ENCODE measurements around the gene IGFBP2. TPM values are rescaled to one million over a fixed set of nuclear protein-coding genes. Genes with fewer than 3 reads are reported as not detected.

Gene IGFBP2
- total and polyA plus RNA-seq, 2 of the 13 experiments (the other 11 are each of a cell fraction or from before 2014, with no cell fraction given): 2.0 to 5.8 TPM

DNA sequence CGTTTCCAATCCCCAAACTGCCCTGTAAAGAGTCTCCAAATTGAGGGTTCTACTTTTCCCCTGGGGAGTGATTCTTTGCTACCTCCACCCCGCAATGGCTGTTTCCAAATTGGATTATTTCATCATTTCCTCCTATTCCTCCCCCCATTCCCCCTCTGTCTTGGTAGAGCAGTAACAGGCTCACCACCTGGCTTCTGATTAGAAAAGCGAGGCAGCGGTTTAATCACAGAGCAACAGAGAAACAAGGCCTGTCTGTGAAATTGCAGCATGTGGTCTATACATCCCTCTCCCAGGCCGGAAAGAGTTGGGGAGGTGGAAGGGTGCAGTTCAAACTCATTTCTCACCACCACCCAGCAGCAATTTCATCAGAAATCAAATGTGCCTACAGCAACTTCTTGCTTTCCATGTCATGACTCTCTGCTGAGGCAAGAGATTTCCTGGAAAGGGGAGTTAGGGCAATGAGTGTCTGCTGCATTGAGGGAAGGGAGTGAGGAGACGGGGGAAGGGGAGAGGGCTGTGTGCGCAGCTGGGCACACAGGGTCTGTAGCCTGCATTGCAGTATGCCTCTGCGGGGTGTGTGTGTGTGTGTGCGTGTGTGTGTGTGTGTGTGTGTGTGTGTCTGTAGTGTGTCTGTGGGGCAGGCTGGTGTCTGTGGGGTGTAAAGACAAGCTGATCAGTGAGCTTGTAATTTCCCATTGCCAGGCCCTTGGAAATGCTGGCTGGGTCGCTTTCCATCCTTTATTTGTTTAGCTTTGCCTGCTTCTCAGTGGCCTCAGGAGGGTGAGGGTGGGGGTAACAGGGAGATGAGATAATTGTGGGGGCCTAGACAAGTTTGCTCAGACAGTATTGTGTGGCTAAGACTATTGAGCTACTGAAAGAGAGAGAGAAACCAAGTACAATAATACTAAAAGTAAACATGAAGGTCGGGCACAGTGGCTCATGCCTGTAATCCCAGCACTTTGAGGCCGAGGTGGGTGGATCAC is 13.5 kb upstream of the IGFBP2 start (continued):
- TF ChIP-seq, protein P1, sequence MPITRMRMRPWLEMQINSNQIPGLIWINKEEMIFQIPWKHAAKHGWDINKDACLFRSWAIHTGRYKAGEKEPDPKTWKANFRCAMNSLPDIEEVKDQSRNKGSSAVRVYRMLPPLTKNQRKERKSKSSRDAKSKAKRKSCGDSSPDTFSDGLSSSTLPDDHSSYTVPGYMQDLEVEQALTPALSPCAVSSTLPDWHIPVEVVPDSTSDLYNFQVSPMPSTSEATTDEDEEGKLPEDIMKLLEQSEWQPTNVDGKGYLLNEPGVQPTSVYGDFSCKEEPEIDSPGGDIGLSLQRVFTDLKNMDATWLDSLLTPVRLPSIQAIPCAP (CRISPR knock-in tag; IDR thresholded peaks at IDR 0.05; ENCODE audit: low read depth): no peak
- TF ChIP-seq, protein P2, sequence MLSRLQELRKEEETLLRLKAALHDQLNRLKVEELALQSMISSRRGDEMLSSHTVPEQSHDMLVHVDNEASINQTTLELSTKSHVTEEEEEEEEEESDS (CRISPR knock-in tag; IDR thresholded peaks at IDR 0.05; ENCODE audit: borderline replicate concordance): no peak
- TF ChIP-seq, protein P3, sequence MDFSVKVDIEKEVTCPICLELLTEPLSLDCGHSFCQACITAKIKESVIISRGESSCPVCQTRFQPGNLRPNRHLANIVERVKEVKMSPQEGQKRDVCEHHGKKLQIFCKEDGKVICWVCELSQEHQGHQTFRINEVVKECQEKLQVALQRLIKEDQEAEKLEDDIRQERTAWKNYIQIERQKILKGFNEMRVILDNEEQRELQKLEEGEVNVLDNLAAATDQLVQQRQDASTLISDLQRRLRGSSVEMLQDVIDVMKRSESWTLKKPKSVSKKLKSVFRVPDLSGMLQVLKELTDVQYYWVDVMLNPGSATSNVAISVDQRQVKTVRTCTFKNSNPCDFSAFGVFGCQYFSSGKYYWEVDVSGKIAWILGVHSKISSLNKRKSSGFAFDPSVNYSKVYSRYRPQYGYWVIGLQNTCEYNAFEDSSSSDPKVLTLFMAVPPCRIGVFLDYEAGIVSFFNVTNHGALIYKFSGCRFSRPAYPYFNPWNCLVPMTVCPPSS (IDR thresholded peaks at IDR 0.05): no peak
- no peak for TF ChIP-seq RAD51 (IDR thresholded peaks at IDR 0.05; ENCODE audit: borderline replicate concordance)
- 0 out of 2 replicates have a peak, but pooled peaks have one; percentile 12 for TF ChIP-seq MAZ (IDR thresholded peaks at IDR 0.05; ENCODE audit: borderline replicate concordance, low read depth, low read length)
- TF ChIP-seq MAZ (CRISPR knock-in tag; IDR thresholded peaks at IDR 0.05; ENCODE audit: low read depth): no peak
- TF ChIP-seq, protein P4, sequence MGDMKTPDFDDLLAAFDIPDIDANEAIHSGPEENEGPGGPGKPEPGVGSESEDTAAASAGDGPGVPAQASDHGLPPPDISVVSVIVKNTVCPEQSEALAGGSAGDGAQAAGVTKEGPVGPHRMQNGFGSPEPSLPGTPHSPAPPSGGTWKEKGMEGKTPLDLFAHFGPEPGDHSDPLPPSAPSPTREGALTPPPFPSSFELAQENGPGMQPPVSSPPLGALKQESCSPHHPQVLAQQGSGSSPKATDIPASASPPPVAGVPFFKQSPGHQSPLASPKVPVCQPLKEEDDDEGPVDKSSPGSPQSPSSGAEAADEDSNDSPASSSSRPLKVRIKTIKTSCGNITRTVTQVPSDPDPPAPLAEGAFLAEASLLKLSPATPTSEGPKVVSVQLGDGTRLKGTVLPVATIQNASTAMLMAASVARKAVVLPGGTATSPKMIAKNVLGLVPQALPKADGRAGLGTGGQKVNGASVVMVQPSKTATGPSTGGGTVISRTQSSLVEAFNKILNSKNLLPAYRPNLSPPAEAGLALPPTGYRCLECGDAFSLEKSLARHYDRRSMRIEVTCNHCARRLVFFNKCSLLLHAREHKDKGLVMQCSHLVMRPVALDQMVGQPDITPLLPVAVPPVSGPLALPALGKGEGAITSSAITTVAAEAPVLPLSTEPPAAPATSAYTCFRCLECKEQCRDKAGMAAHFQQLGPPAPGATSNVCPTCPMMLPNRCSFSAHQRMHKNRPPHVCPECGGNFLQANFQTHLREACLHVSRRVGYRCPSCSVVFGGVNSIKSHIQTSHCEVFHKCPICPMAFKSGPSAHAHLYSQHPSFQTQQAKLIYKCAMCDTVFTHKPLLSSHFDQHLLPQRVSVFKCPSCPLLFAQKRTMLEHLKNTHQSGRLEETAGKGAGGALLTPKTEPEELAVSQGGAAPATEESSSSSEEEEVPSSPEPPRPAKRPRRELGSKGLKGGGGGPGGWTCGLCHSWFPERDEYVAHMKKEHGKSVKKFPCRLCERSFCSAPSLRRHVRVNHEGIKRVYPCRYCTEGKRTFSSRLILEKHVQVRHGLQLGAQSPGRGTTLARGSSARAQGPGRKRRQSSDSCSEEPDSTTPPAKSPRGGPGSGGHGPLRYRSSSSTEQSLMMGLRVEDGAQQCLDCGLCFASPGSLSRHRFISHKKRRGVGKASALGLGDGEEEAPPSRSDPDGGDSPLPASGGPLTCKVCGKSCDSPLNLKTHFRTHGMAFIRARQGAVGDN (CRISPR knock-in tag; IDR thresholded peaks at IDR 0.05): peak; percentile 46
- no peak for TF ChIP-seq HDAC6 (IDR thresholded peaks at IDR 0.05; ENCODE audit: low read depth, low read length)
- no peak for TF ChIP-seq ZMYM2 (CRISPR knock-in tag; IDR thresholded peaks at IDR 0.05)
- no peak for TF ChIP-seq ARNT2 (CRISPR knock-in tag; IDR thresholded peaks at IDR 0.05; ENCODE audit: low read depth)
- no peak for TF ChIP-seq ZNF83 (CRISPR knock-in tag; IDR thresholded peaks at IDR 0.05; ENCODE audit: borderline replicate concordance)
- TF ChIP-seq FOXP1 (IDR thresholded peaks at IDR 0.05): no peak
- peak; percentile 44; the same call in 1 of the 2 replicates for TF ChIP-seq FOXP1 (CRISPR knock-in tag; IDR thresholded peaks at IDR 0.05)
- no peak for TF ChIP-seq ZNF672 (CRISPR knock-in tag; IDR thresholded peaks at IDR 0.05)
- peak; percentile 71; the same call in 1 of the 2 replicates for TF ChIP-seq SOX5 (CRISPR knock-in tag; IDR thresholded peaks at IDR 0.05; ENCODE audit: borderline replicate concordance)
- TF ChIP-seq, protein P5, sequence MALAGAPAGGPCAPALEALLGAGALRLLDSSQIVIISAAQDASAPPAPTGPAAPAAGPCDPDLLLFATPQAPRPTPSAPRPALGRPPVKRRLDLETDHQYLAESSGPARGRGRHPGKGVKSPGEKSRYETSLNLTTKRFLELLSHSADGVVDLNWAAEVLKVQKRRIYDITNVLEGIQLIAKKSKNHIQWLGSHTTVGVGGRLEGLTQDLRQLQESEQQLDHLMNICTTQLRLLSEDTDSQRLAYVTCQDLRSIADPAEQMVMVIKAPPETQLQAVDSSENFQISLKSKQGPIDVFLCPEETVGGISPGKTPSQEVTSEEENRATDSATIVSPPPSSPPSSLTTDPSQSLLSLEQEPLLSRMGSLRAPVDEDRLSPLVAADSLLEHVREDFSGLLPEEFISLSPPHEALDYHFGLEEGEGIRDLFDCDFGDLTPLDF (CRISPR knock-in tag; IDR thresholded peaks at IDR 0.05): no peak
- no peak for TF ChIP-seq ZNF260 (CRISPR knock-in tag; IDR thresholded peaks at IDR 0.05; ENCODE audit: borderline replicate concordance, low read depth)
- TF ChIP-seq TMF1 (CRISPR knock-in tag; IDR thresholded peaks at IDR 0.05; ENCODE audit: low read depth): no peak
- TF ChIP-seq SOX13 (IDR thresholded peaks at IDR 0.05): peak; percentile 72
- peak in 1 of 2 experiments; percentile 86; a peak in 2 of 4 replicates for TF ChIP-seq SOX13 (CRISPR knock-in tag; conservative IDR thresholded peaks at IDR 0.05 in 1 of 2, IDR thresholded peaks at IDR 0.05 in 1 of 2)
- TF ChIP-seq U2AF2 (IDR thresholded peaks at IDR 0.05; ENCODE audit: low read depth, low read length): no peak
